Endodermal cell (in vitro differentiated cells): ENCODE data around the gene SHC2. TPM values are rescaled to one million over a fixed set of nuclear protein-coding genes. Genes with fewer than 3 reads are reported as not detected.

ENCODE experiments used
- DNase-seq: peaks from one replicate; pipeline ENCODE4 v3.0.0-alpha.2; 2017
- H3K27ac ChIP-seq: 2 replicates; pipeline ENCODE4 v1.5.1; 2013; ENCODE audit warnings: mild to moderate bottlenecking, low read depth, low read length, moderate library complexity
- H3K27me3 ChIP-seq: 2 replicates; pipeline ENCODE4 v1.6.1; 2013; ENCODE audit warnings: mild to moderate bottlenecking, low read length, moderate library complexity; ENCODE audit not compliant: insufficient read depth, control insufficient read depth, poor library complexity, severe bottlenecking
- H3K36me3 ChIP-seq: 2 replicates; pipeline ENCODE4 v1.7.0; 2013; ENCODE audit warnings: mild to moderate bottlenecking, low read length, moderate library complexity; ENCODE audit not compliant: control insufficient read depth, insufficient read depth
- H3K4me1 ChIP-seq: one replicate; pipeline ENCODE4 v1.7.0; 2013; ENCODE audit warnings: low read length; ENCODE audit not compliant: control insufficient read depth, insufficient read depth
- H3K4me3 ChIP-seq: 2 replicates; pipeline ENCODE4 v1.5.1; 2013; ENCODE audit warnings: mild to moderate bottlenecking, low read length, moderate library complexity
- H3K9ac ChIP-seq: 2 replicates; pipeline ENCODE4 v1.6.1; 2013; ENCODE audit warnings: mild to moderate bottlenecking, low read length, moderate library complexity; ENCODE audit not compliant: poor library complexity, severe bottlenecking; ENCODE audit errors: extremely low read depth
- H3K9me3 ChIP-seq: 2 replicates; pipeline ENCODE4 v1.6.1; 2013; ENCODE audit warnings: mild to moderate bottlenecking, low read length, moderate library complexity; ENCODE audit not compliant: control insufficient read depth
- H3K27ac Mint-ChIP-seq: 2 replicates; pipeline ENCODE4 v1.8.0; 2020; ENCODE audit warnings: mixed read lengths
- H3K27me3 Mint-ChIP-seq: 2 replicates; pipeline ENCODE4 v1.8.0; 2021; ENCODE audit warnings: mild to moderate bottlenecking, mixed read lengths; ENCODE audit not compliant: insufficient read depth
- H3K36me3 Mint-ChIP-seq: 2 replicates; pipeline ENCODE4 v1.8.0; 2020; ENCODE audit warnings: low read depth, mixed read lengths
- H3K4me1 Mint-ChIP-seq: 2 replicates; pipeline ENCODE4 v1.8.0; 2020; ENCODE audit warnings: mixed read lengths
- H3K4me3 Mint-ChIP-seq: 2 replicates; pipeline ENCODE4 v1.8.0; 2020; ENCODE audit warnings: mild to moderate bottlenecking, moderate library complexity, mixed read lengths
- H3K9me3 Mint-ChIP-seq: 2 replicates; pipeline ENCODE4 v1.8.0; 2020; ENCODE audit warnings: mild to moderate bottlenecking, mixed read lengths
- CTCF ChIP-seq: fragments of 200-600 bp; sonication (generic); conservative IDR thresholded peaks from 2 replicates; pipeline ENCODE4 v1.5.0; 2021; ENCODE audit warnings: antibody characterized with exemption, mild to moderate bottlenecking
- WGBS, 2 experiments: methylation state at CpG; one replicate each; pipeline versions ENCODE4 v1.1.5 to v1.1.7; 2013; ENCODE audit warnings: missing lambda C conversion rate in 2 of 2, mixed read lengths in 1 of 2; ENCODE audit not compliant: insufficient coverage in 1 of 2, insufficient read length in 1 of 2; 5-methylcytosine and 5-hydroxymethylcytosine counted together
- total RNA-seq, 2 donors: library from RNA; stranded (reverse); fragmentation: NEBNext Ultra II Directional in 1 of 2; extraction: Animal tissue kit (Norgen Biotek cat#: 25700) in 1 of 2; gene quantifications; 2 replicates in 1 of 2; 3 replicates in 1 of 2; pipeline ENCODE4 v1.2.1, GENCODE V29; 2021

The SHC2 gene
- total RNA-seq, 2 donors from 2014 or later = 56.5 to 93.0 TPM

- H3K27ac Mint-ChIP-seq = no peak overlapping the region
- peak; percentile 74 for DNase-seq
- H3K27me3 Mint-ChIP-seq = peaks cover 50% of the 10 kb centered on the region
- no peak overlapping the region for H3K27ac ChIP-seq
- peaks cover 24% of the 10 kb centered on the region for H3K27me3 ChIP-seq
- no peaks in the 10 kb centered on the region for H3K9me3 ChIP-seq
- H3K4me1 Mint-ChIP-seq = peaks cover 5% of the 10 kb centered on the region
- no peak overlapping the region for H3K9ac ChIP-seq
- no peaks in the 10 kb centered on the region for H3K36me3 Mint-ChIP-seq
- no peaks in the 10 kb centered on the region for H3K36me3 ChIP-seq
- TF ChIP-seq CTCF = no peak
- no peak overlapping the region for H3K4me3 ChIP-seq
- H3K4me1 ChIP-seq = no peaks in the 10 kb centered on the region
- peak overlapping the region; percentile 38 for H3K4me3 Mint-ChIP-seq
- WGBS, 2 experiments = 21 to 22% methylated on average over 26 to 50 of the region's 50 CpGs
- H3K9me3 Mint-ChIP-seq = peaks cover 1% of the 10 kb centered on the region
Measured at GRCh38 chr19:497869-498510, 37.2 kb upstream of the SHC2 start.

GRCh38 chr19:497491-497868 lies 36.6 kb upstream of the SHC2 start:
- Mint-ChIP-seq H3K9me3 (peaks cover 3% of the 10 kb centered on the region), H3K4me3 (no peak overlapping the region), H3K27ac (no peak overlapping the region), H3K27me3 (peaks cover 48% of the 10 kb centered on the region), H3K36me3 (no peaks in the 10 kb centered on the region), H3K4me1 (peaks cover under 1% of the 10 kb centered on the region)
- no peaks in the 10 kb centered on the region for H3K36me3 ChIP-seq
- H3K4me1 ChIP-seq = no peaks in the 10 kb centered on the region
- 1% methylated on average over 36 of the region's 36 CpGs; no CpG with 5 or more reads in 1 of the 2 experiments for WGBS, 2 experiments
- no peak for DNase-seq
- no peak overlapping the region for H3K27ac ChIP-seq
- H3K9me3 ChIP-seq = no peaks in the 10 kb centered on the region
- no peak overlapping the region for H3K4me3 ChIP-seq
- H3K27me3 ChIP-seq = peaks cover 24% of the 10 kb centered on the region
- no peak for TF ChIP-seq CTCF
- no peak overlapping the region for H3K9ac ChIP-seq

DNA sequence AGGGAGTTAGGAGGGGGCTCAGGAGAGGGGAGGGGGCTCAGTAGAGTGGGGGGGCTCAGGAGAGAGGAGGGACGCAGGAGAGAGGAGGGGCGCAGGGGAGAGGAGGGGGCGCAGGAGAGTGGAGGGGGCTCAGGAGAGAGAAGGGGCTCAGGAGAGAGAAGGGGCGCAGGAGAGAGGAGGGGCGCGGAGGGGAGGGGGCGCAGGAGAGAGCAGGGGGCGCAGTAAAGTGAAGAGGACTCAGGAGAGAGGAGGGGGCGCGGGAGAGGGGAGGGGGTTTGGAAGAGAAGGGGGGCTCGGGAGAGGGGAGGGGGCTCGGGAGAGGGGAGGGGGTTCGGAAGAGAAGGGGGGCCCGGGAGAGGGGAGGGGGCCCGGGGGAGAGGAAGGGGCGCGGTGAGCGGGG lies 36.2 kb upstream of the SHC2 start:
- Histone ChIP-seq H3K9me3 (no peaks in the 10 kb centered on the region), H3K27me3 (peaks cover 24% of the 10 kb centered on the region), H3K9ac (no peak overlapping the region), H3K36me3 (no peaks in the 10 kb centered on the region), H3K4me1 (no peaks in the 10 kb centered on the region), H3K4me3 (no peak overlapping the region), H3K27ac (no peak overlapping the region)
- WGBS, 2 experiments = 18% methylated on average over 6 of the region's 18 CpGs; no CpG with 5 or more reads in 1 of the 2 experiments
- H3K4me1 Mint-ChIP-seq = no peaks in the 10 kb centered on the region
- no peak overlapping the region for H3K4me3 Mint-ChIP-seq
- no peak for TF ChIP-seq CTCF
- H3K9me3 Mint-ChIP-seq = peaks cover 3% of the 10 kb centered on the region
- no peak overlapping the region for H3K27ac Mint-ChIP-seq
- peaks cover 45% of the 10 kb centered on the region for H3K27me3 Mint-ChIP-seq
- DNase-seq = no peak
- no peaks in the 10 kb centered on the region for H3K36me3 Mint-ChIP-seq
